NT2/D1 (cell line): ENCODE measurements around the gene ESD.

Source experiments
- SUZ12 ChIP-seq: IDR thresholded peaks from 2 replicates; pipeline ENCODE4 v1.6.1; 2011; ENCODE audit not compliant: insufficient read length, insufficient read depth; ENCODE audit errors: extremely low read depth
- YY1 ChIP-seq: IDR thresholded peaks from 2 replicates; pipeline ENCODE4 v1.6.1; 2011; ENCODE audit not compliant: insufficient read length, insufficient read depth

DNA sequence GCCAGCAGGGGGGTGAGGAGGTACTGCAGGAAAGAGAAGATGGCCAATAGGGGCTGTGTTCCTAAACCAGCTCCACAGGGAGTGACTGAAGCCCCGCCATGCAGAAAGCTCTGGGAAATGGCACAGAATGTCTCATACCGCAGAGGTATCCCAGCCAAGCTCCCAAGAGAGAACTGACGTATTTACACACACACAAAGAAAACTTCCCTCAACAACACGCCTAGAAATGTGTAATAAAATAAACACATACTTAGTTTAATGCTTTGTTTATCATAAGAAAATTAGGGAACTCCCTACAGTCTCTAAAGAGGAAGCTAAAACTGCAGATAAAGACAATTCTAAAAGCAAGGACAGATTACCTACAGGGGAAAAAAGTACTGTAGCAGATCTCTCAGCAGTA is 40.0 kb downstream of the ESD start:
- no peak for TF ChIP-seq SUZ12
- no peak for TF ChIP-seq YY1
